ENCODE measurements around the gene PRDX6. TPM values are rescaled to one million over a fixed set of nuclear protein-coding genes. Genes with fewer than 3 reads are reported as not detected.

PRDX6 gene
- total and polyA plus RNA-seq, 10 of the 15 experiments (the other 5 are each of a cell fraction or from before 2014, with no cell fraction given), result 70.7 to 230 (median 138) TPM

GRCh38 chr1:173467426-173467825 lies 9.7 kb upstream of the PRDX6 start:
- Histone ChIP-seq H2AFZ (ENCODE audit: control insufficient read depth, low read depth, low read length) (no peak overlapping the region), H3K4me2 (ENCODE audit: control insufficient read depth, insufficient read depth) (no peak overlapping the region), H3K27me3 (replicated peaks in 1 of 2; ENCODE audit: control insufficient read depth in 2 of 2, insufficient read depth in 2 of 2, low read length in 1 of 2) (no peaks in the 10 kb centered on the region), H4K20me1 (ENCODE audit: control insufficient read depth, insufficient read depth) (no peaks in the 10 kb centered on the region), H3K4me3 (no peak overlapping the region), H3K79me2 (ENCODE audit: control insufficient read depth, insufficient read depth, low read length) (no peaks in the 10 kb centered on the region), H3K9ac (ENCODE audit: control insufficient read depth, insufficient read depth, low read length) (no peak overlapping the region), H3K27ac (ENCODE audit: control insufficient read depth, insufficient read depth) (no peak overlapping the region), H3K9me3 (replicated peaks; ENCODE audit: control insufficient read depth, insufficient read depth, low read length) (peaks cover 11% of the 10 kb centered on the region), H3K4me1 (ENCODE audit: control insufficient read depth, insufficient read depth, low read length) (no peaks in the 10 kb centered on the region), H3K36me3 (ENCODE audit: control insufficient read depth in 2 of 2, insufficient read depth in 2 of 2, low read length in 1 of 2) (no peaks in the 10 kb centered on the region)
- no peak for DNase-seq (ENCODE audit: low read depth, low spot score)
- intact Hi-C loops (cut with micrococcal nuclease; ENCODE audit: unreplicated experiment) (no loop called here), in situ Hi-C loops (cut with MboI) (no loop called here)
- no TSS peak for BruUV-seq (replicated peaks)
- TF ChIP-seq ZNF592 (IDR thresholded peaks at IDR 0.05), result no peak
- no peak for TF ChIP-seq GABPA (IDR thresholded peaks at IDR 0.05; ENCODE audit: low read depth)
- TF ChIP-seq RB1 (IDR thresholded peaks at IDR 0.05; ENCODE audit: borderline replicate concordance), result no peak
- no peak for TF ChIP-seq BACH1 (IDR thresholded peaks at IDR 0.05; ENCODE audit: borderline replicate concordance)
- TF ChIP-seq GATAD2B (conservative IDR thresholded peaks at IDR 0.05; ENCODE audit: low read depth), result no peak
- no peak for TF ChIP-seq PRDM15 (CRISPR knock-in tag; IDR thresholded peaks at IDR 0.05)
- no peak for TF ChIP-seq SIX5 (IDR thresholded peaks at IDR 0.05; ENCODE audit: low read depth, low read length, severe bottlenecking)
- TF ChIP-seq, protein P1, sequence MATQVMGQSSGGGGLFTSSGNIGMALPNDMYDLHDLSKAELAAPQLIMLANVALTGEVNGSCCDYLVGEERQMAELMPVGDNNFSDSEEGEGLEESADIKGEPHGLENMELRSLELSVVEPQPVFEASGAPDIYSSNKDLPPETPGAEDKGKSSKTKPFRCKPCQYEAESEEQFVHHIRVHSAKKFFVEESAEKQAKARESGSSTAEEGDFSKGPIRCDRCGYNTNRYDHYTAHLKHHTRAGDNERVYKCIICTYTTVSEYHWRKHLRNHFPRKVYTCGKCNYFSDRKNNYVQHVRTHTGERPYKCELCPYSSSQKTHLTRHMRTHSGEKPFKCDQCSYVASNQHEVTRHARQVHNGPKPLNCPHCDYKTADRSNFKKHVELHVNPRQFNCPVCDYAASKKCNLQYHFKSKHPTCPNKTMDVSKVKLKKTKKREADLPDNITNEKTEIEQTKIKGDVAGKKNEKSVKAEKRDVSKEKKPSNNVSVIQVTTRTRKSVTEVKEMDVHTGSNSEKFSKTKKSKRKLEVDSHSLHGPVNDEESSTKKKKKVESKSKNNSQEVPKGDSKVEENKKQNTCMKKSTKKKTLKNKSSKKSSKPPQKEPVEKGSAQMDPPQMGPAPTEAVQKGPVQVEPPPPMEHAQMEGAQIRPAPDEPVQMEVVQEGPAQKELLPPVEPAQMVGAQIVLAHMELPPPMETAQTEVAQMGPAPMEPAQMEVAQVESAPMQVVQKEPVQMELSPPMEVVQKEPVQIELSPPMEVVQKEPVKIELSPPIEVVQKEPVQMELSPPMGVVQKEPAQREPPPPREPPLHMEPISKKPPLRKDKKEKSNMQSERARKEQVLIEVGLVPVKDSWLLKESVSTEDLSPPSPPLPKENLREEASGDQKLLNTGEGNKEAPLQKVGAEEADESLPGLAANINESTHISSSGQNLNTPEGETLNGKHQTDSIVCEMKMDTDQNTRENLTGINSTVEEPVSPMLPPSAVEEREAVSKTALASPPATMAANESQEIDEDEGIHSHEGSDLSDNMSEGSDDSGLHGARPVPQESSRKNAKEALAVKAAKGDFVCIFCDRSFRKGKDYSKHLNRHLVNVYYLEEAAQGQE (IDR thresholded peaks at IDR 0.05; ENCODE audit: low read depth, low read length), result no peak
- no peak for TF ChIP-seq ZZZ3 (IDR thresholded peaks at IDR 0.05; ENCODE audit: control insufficient read depth, insufficient read length, low read depth)
- no peak for TF ChIP-seq CREM (IDR thresholded peaks at IDR 0.05; ENCODE audit: low read depth)
- no peak for TF ChIP-seq SMAD5 (IDR thresholded peaks at IDR 0.05; ENCODE audit: low read depth)
- no peak for TF ChIP-seq FOS (IDR thresholded peaks at IDR 0.05; ENCODE audit: borderline replicate concordance, extremely low read depth, insufficient read length)
- no peak for FAIRE-seq
- POLR2A ChIA-PET, result no interaction called here
- CTCF ChIA-PET, result interaction anchor here (0.6 to 0.9 kb wide), 2 partner anchors 15 to 112 kb away, joined by 3 read pairs; no protein-coding TSS in a partner anchor
- no peak for ATAC-seq
- SMC1A ChIA-PET (ENCODE audit: uncharacterized antibody, unreplicated experiment), result interaction anchor here (1.0 kb wide), 1 partner anchor 11 kb away, joined by 3 read pairs; no protein-coding TSS in a partner anchor
- WGBS (ENCODE audit: insufficient coverage, insufficient replicate concordance, low lambda C conversion rate, missing lambda C conversion rate), result 82% methylated on average over 4 of the region's 4 CpGs
- RAD21 ChIA-PET (ENCODE audit: unreplicated experiment), result no interaction called here
